PC-3 (cell line): ENCODE measurements around the gene P2RY6. TPM values are rescaled to one million over a fixed set of nuclear protein-coding genes. Genes with fewer than 3 reads are reported as not detected.
"Not testable (repeated sequence)": the region's sequence is repeated elsewhere in the genome, so short reads cannot be mapped to it uniquely, and the experiment has no call there.

Experiments
- ATAC-seq: fragments of 200-7000 bp; cut with Tn5 transposase; 2 replicates; pipeline ENCODE4 v1.9.1; 2020; ENCODE audit warnings: mild to moderate bottlenecking, moderate library complexity
- BruUV-seq: library from RNA; stranded (reverse); fragments of 400-500 nt; replicated peaks from 2 replicates; lab custom pipeline; 2021; lab: Mats Ljungman, UMichigan
- CTCF ChIA-PET: fragments of 300-600 bp; sonication (Branson Sonifier 250); formaldehyde crosslinking; loops from one replicate; lab custom pipeline; 2022; ENCODE audit warnings: antibody characterized with exemption; lab: Charles Lee
- POLR2A ChIA-PET: fragments of 300-600 bp; sonication (Branson Sonifier 250); formaldehyde crosslinking; loops from one replicate; lab custom pipeline; 2022; ENCODE audit warnings: antibody characterized with exemption; ENCODE audit not compliant: unreplicated experiment; lab: Charles Lee
- DNase-seq: peaks from one replicate; pipeline ENCODE4 v3.0.0-alpha.2; 2015
- H2AFZ ChIP-seq: fragments of 300-600 bp; sonication (generic); 2 replicates; pipeline ENCODE4 v1.6.0; 2016; ENCODE audit warnings: antibody characterized with exemption, low read length
- H3F3A ChIP-seq: fragments of 300-600 bp; sonication (generic); one replicate; pipeline ENCODE4 v1.6.0; 2017; ENCODE audit warnings: antibody characterized with exemption, low read length, control low read depth, mild to moderate bottlenecking; ENCODE audit not compliant: unreplicated experiment
- H3K27ac ChIP-seq: fragments of 300-600 bp; sonication (generic); 2 replicates; pipeline ENCODE4 v1.5.1; 2016; ENCODE audit warnings: mild to moderate bottlenecking, low read length
- H3K27me3 ChIP-seq: fragments of 300-600 bp; sonication (generic); 2 replicates; pipeline ENCODE4 v1.6.1; 2016; ENCODE audit warnings: low read length, mixed read lengths
- H3K36me3 ChIP-seq: fragments of 300-600 bp; sonication (generic); 2 replicates; pipeline ENCODE4 v1.6.1; 2016; ENCODE audit warnings: low read depth, mixed run types, low read length, mixed read lengths
- H3K4me1 ChIP-seq: fragments of 300-600 bp; sonication (generic); 2 replicates; pipeline ENCODE4 v1.5.1; 2016; ENCODE audit warnings: low read length; ENCODE audit not compliant: insufficient read depth
- H3K4me2 ChIP-seq: fragments of 300-600 bp; sonication (generic); 2 replicates; pipeline ENCODE4 v1.6.0; 2016; ENCODE audit warnings: low read length
- H3K4me3 ChIP-seq: fragments of 300-600 bp; sonication (generic); 2 replicates; pipeline ENCODE4 v1.5.1; 2016; ENCODE audit warnings: mild to moderate bottlenecking, low read length, mixed read lengths
- H3K79me2 ChIP-seq: fragments of 300-600 bp; sonication (generic); 2 replicates; pipeline ENCODE4 v1.6.1; 2017; ENCODE audit warnings: low read length, mixed read lengths
- H3K9ac ChIP-seq: fragments of 300-600 bp; sonication (generic); 2 replicates; pipeline ENCODE4 v1.6.0; 2016; ENCODE audit warnings: mild to moderate bottlenecking, low read length
- H3K9me2 ChIP-seq: fragments of 300-600 bp; sonication (generic); replicated peaks from 2 replicates; pipeline ENCODE4 v1.6.1; 2016; ENCODE audit warnings: mixed run types, low read length, mixed read lengths
- H3K9me3 ChIP-seq: fragments of 300-600 bp; sonication (generic); 2 replicates; pipeline ENCODE4 v1.6.1; 2016; ENCODE audit warnings: low read length, mixed read lengths
- H4K20me1 ChIP-seq: fragments of 300-600 bp; sonication (generic); 2 replicates; pipeline ENCODE4 v1.6.1; 2016; ENCODE audit warnings: low read length, mixed read lengths
- CTCF ChIP-seq: fragments of 300-600 bp; sonication (generic); conservative IDR thresholded peaks from 2 replicates; pipeline ENCODE4 v1.5.1; 2017; ENCODE audit warnings: antibody characterized with exemption, low read depth, mild to moderate bottlenecking, low read length
- EZH2 ChIP-seq: fragments of 300-600 bp; sonication (generic); IDR thresholded peaks from one replicate; pipeline ENCODE4 v1.6.1; 2017; ENCODE audit warnings: antibody characterized with exemption, mild to moderate bottlenecking, low read length; ENCODE audit not compliant: unreplicated experiment
- EZH2phosphoT487 ChIP-seq: fragments of 300-600 bp; sonication (generic); IDR thresholded peaks from 2 replicates; pipeline ENCODE4 v1.6.1; 2018; ENCODE audit warnings: mild to moderate bottlenecking, antibody characterized with exemption, low read length, borderline replicate concordance
- intact Hi-C: fragments of 100-400 bp; cut with micrococcal nuclease; formaldehyde crosslinking; loops from 2 replicates; pipeline ENCODE4 v1.9.0; 2023
- total RNA-seq: library from RNA; depleted of rRNA; stranded (reverse); fragments of >200 nt; gene quantifications from 2 replicates; pipeline ENCODE4 v1.2.3, GENCODE V29; 2014

Gene P2RY6
- total RNA-seq, 1 experiment from 2014 or later = 2.0 TPM

- Histone ChIP-seq H4K20me1 (no peaks in the 10 kb centered on the region), H3K4me2 (no peak overlapping the region), H3K4me1 (peaks cover 19% of the 10 kb centered on the region), H3K9me2 (no peaks in the 10 kb centered on the region), H3K9me3 (no peaks in the 10 kb centered on the region), H3K79me2 (peaks cover 40% of the 10 kb centered on the region), H3K4me3 (no peak overlapping the region), H3F3A (no peaks in the 10 kb centered on the region), H3K9ac (no peak overlapping the region), H3K36me3 (peaks cover 42% of the 10 kb centered on the region), H3K27ac (no peak overlapping the region), H3K27me3 (no peaks in the 10 kb centered on the region), H2AFZ (no peak overlapping the region)
- intact Hi-C loops = no loop called here
- ChIA-PET POLR2A (no interaction called here), CTCF (no interaction called here)
- no peak for TF ChIP-seq EZH2phosphoT487
- no peak for TF ChIP-seq CTCF
- TF ChIP-seq EZH2 = no peak
- DNase-seq (no peak), ATAC-seq (no peak)
- no TSS peak for BruUV-seq
These were observed 42.0 kb upstream of the P2RY6 start for GRCh38 chr11:73229896-73230875.

- peaks cover 21% of the 10 kb centered on the region for H3K4me1 ChIP-seq
- peaks cover 48% of the 10 kb centered on the region for H3K36me3 ChIP-seq
- H3K27me3 ChIP-seq = no peaks in the 10 kb centered on the region
- ATAC-seq (no peak), DNase-seq (no peak)
- POLR2A ChIA-PET = no interaction called here
- no peaks in the 10 kb centered on the region for H3K9me2 ChIP-seq
- H4K20me1 ChIP-seq = no peaks in the 10 kb centered on the region
- H3K79me2 ChIP-seq = peaks cover 32% of the 10 kb centered on the region
- CTCF ChIA-PET = no interaction called here
- no peak overlapping the region for H3K4me3 ChIP-seq
- intact Hi-C loops = no loop called here
- no peak for TF ChIP-seq EZH2phosphoT487
- no peak for TF ChIP-seq EZH2
- no peak for TF ChIP-seq CTCF
- H3K9ac ChIP-seq = no peak overlapping the region
- no peaks in the 10 kb centered on the region for H3F3A ChIP-seq
- H2AFZ ChIP-seq = no peak overlapping the region
- H3K9me3 ChIP-seq = no peaks in the 10 kb centered on the region
- no peak overlapping the region for H3K27ac ChIP-seq
- BruUV-seq = no TSS peak
- no peak overlapping the region for H3K4me2 ChIP-seq
These were observed 41.2 kb upstream of the P2RY6 start for GRCh38 chr11:73230931-73231330.

GRCh38 chr11:73232487-73232886, 39.7 kb upstream of the P2RY6 start:
- H3F3A ChIP-seq, CTCF ChIA-PET: not testable (repeated sequence)

More at GRCh38 chr11:73232487-73232886, 39.7 kb upstream of the P2RY6 start:
- H4K20me1 ChIP-seq, ATAC-seq, H3K9me2 ChIP-seq, H3K27me3 ChIP-seq, H3K4me2 ChIP-seq, H3K4me3 ChIP-seq, H3K9ac ChIP-seq, H3K27ac ChIP-seq, POLR2A ChIA-PET, intact Hi-C loops, BruUV-seq, DNase-seq, H3K9me3 ChIP-seq, H2AFZ ChIP-seq: not testable (repeated sequence)
- Histone ChIP-seq H3K79me2 (peaks cover 21% of the 10 kb centered on the region), H3K36me3 (peaks cover 53% of the 10 kb centered on the region), H3K4me1 (peaks cover 30% of the 10 kb centered on the region)
